ENCODE data around the gene SUN1.
"Not testable (repeated sequence)": the region's sequence is repeated elsewhere in the genome, so short reads cannot be mapped to it uniquely, and the experiment has no call there.

DNA sequence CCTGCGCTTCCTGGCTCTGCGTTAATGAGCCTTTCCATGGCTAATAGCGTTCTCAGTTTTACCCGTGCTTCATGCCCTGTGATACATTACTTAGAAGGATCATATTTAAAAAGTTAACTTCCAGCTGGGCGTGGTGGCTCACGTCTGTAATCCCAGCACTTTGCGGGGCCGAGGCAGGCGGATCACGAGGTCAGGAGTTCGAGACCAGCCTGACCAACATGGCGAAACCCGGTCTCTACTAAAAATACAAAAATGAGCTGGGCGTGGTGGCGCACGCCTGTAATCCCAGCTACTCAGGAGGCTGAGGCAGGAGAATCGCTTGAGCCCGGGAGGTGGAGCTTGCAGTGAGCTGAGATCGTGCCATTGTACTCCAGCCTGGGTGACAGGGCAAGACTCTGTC, 40.4 kb downstream of the SUN1 start:
- not testable (repeated sequence) for TF ChIP-seq CTCF, POLR2A (IDR thresholded peaks at IDR 0.05)

Measured in breast epithelium (tissue), 3 donors.